DOHH2 (cell line): ENCODE data around the gene EPB41.

Experiments used
- H3F3A ChIP-seq: fragments of 200-600 bp; sonication (generic), shearing (Covaris generic); 2 replicates; pipeline ENCODE4 v1.6.0; 2016; ENCODE audit warnings: antibody characterized with exemption, mild to moderate bottlenecking; ENCODE audit not compliant: control insufficient read depth, insufficient read depth
- H3K27ac ChIP-seq: fragments of 200-600 bp; sonication (generic); 2 replicates; pipeline ENCODE4 v1.5.1; 2014; ENCODE audit warnings: low read depth, mild to moderate bottlenecking, low read length, moderate library complexity
- H3K27me3 ChIP-seq: fragments of 200-600 bp; sonication (generic); 2 replicates; pipeline ENCODE4 v1.6.1; 2014; ENCODE audit warnings: mild to moderate bottlenecking, low read length, mixed read lengths; ENCODE audit not compliant: control insufficient read depth
- H3K36me3 ChIP-seq: fragments of 200-600 bp; sonication (generic); 2 replicates; pipeline ENCODE4 v1.6.1; 2014; ENCODE audit warnings: mild to moderate bottlenecking, low read length, moderate library complexity, mixed read lengths; ENCODE audit not compliant: control insufficient read depth
- H3K4me1 ChIP-seq: fragments of 200-600 bp; sonication (generic); 2 replicates; pipeline ENCODE4 v1.6.1; 2014; ENCODE audit warnings: mild to moderate bottlenecking, low read length, mixed read lengths; ENCODE audit not compliant: control insufficient read depth
- H3K4me2 ChIP-seq: fragments of 200-600 bp; sonication (generic); 2 replicates; pipeline ENCODE4 v1.6.0; 2014; ENCODE audit warnings: mild to moderate bottlenecking, low read length, moderate library complexity
- H3K4me3 ChIP-seq: fragments of 200-600 bp; sonication (generic); 2 replicates; pipeline ENCODE4 v1.5.1; 2014; ENCODE audit warnings: mild to moderate bottlenecking, low read length, mixed read lengths
- H3K79me2 ChIP-seq: fragments of 200-600 bp; sonication (generic); 2 replicates; pipeline ENCODE4 v1.6.1; 2014; ENCODE audit warnings: mild to moderate bottlenecking, low read length, mixed read lengths; ENCODE audit not compliant: control insufficient read depth
- H3K9me2 ChIP-seq: fragments of 200-600 bp; sonication (generic); replicated peaks from 2 replicates; pipeline ENCODE4 v1.6.1; 2014; ENCODE audit warnings: mild to moderate bottlenecking, low read length, mixed read lengths; ENCODE audit not compliant: control insufficient read depth
- H3K9me3 ChIP-seq: fragments of 200-600 bp; sonication (generic); 2 replicates; pipeline ENCODE4 v1.6.1; 2014; ENCODE audit warnings: antibody characterized with exemption, low read length, mixed read lengths; ENCODE audit not compliant: control insufficient read depth, insufficient read depth
- H4K20me1 ChIP-seq: fragments of 200-600 bp; sonication (generic); 2 replicates; pipeline ENCODE4 v1.6.0; 2014; ENCODE audit warnings: low read depth, mild to moderate bottlenecking, antibody characterized with exemption, low read length, moderate library complexity; ENCODE audit not compliant: control insufficient read depth, insufficient read depth
- CTCF ChIP-seq: fragments of 200-600 bp; sonication (generic); IDR thresholded peaks from one replicate; pipeline ENCODE4 v1.5.1; 2014; ENCODE audit warnings: antibody characterized with exemption, mild to moderate bottlenecking, low read depth, low read length; ENCODE audit not compliant: poor library complexity, severe bottlenecking
- EZH2phosphoT487 ChIP-seq: fragments of 200-600 bp; sonication (generic); IDR thresholded peaks from 2 replicates; pipeline ENCODE4 v1.6.1; 2017; ENCODE audit warnings: borderline replicate concordance, mild to moderate bottlenecking, antibody characterized with exemption, low read length, moderate library complexity, mixed read lengths

Gene EPB41

GRCh38 chr1:29152046-29152805 is 237.9 kb downstream of the EPB41 start:
- TF ChIP-seq EZH2phosphoT487 (no peak), CTCF (no peak)
- peaks cover 14% of the 10 kb centered on the region; the same call in 1 of the 2 replicates for H3K79me2 ChIP-seq
- no peaks in the 10 kb centered on the region for H3K9me3 ChIP-seq
- no peaks in the 10 kb centered on the region for H3K9me2 ChIP-seq
- H3K27ac ChIP-seq: no peak overlapping the region
- no peak overlapping the region for H3K4me2 ChIP-seq
- 0 out of 2 replicates have a peak, but pooled peaks cover 2% of the 10 kb centered on the region for H3F3A ChIP-seq
- H4K20me1 ChIP-seq: peaks cover 3% of the 10 kb centered on the region; the same call in 1 of the 2 replicates
- no peaks in the 10 kb centered on the region for H3K4me1 ChIP-seq
- H3K4me3 ChIP-seq: no peak overlapping the region
- H3K36me3 ChIP-seq: peaks cover 94% of the 10 kb centered on the region
- no peaks in the 10 kb centered on the region for H3K27me3 ChIP-seq

DNA sequence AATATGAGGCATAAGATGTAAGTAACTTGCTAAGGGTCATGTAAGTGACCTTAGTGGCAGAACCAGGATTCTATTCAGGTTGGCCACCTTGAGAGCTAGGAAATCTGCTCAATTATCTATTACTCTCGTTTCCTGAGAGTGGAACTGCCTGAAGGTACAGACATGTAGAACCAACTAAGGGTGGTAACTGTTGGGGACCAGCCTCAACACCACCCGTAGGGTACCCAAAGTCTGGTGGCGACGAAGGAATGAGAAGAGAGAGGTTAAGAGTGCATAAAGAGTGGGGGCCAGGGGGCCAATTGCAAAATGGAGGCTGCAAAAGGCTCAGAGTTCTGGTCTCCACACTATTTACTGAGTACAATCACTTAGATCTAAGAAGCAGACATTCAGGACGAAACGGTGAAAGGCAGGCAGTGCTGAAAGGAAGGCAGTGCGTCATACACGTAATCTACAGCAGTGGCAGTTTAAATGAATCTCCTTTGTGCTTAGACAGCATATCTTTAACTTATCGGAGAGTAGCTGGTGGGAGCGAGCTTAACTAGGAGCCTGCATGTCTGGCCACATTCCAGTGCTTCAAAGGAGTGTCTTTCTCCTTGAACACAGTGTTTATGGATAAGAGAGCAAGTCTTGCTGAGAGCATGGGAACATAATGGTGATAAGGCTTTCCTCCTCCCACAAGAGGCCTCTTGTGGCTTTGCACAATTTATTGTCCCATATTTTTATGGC is 242.3 kb downstream of the EPB41 start:
- TF ChIP-seq CTCF (no peak), EZH2phosphoT487 (no peak)
- no peaks in the 10 kb centered on the region for H4K20me1 ChIP-seq
- H3F3A ChIP-seq: 0 out of 2 replicates have a peak, but pooled peaks cover 3% of the 10 kb centered on the region
- H3K9me3 ChIP-seq: no peaks in the 10 kb centered on the region
- H3K4me3 ChIP-seq: no peak overlapping the region
- H3K9me2 ChIP-seq: no peaks in the 10 kb centered on the region
- peaks cover 93% of the 10 kb centered on the region for H3K36me3 ChIP-seq
- H3K4me1 ChIP-seq: no peaks in the 10 kb centered on the region
- H3K27ac ChIP-seq: no peak overlapping the region
- no peak overlapping the region for H3K4me2 ChIP-seq
- peaks cover 39% of the 10 kb centered on the region for H3K79me2 ChIP-seq
- no peaks in the 10 kb centered on the region for H3K27me3 ChIP-seq

DNA sequence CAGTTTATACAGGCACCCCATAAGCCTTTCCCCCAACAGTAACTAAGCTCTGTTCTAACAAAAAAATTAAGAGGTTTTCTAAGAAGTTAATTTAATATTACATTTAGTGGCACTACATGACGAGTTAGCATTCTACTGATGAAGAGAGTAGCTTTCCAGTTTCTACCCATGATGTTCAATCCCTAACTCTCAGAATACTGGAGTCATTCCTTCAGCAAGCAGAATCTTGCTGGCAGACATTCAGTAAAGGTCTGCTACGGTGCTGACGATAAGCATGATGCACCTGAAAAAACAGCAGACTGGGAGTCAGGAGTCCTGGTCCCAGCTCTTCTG is 242.9 kb downstream of the EPB41 start:
- no peaks in the 10 kb centered on the region for H4K20me1 ChIP-seq
- peaks cover 92% of the 10 kb centered on the region for H3K36me3 ChIP-seq
- no peak overlapping the region for H3K4me3 ChIP-seq
- H3K9me2 ChIP-seq: no peaks in the 10 kb centered on the region
- peaks cover 44% of the 10 kb centered on the region for H3K79me2 ChIP-seq
- H3K4me1 ChIP-seq: no peaks in the 10 kb centered on the region
- H3K27me3 ChIP-seq: no peaks in the 10 kb centered on the region
- no peaks in the 10 kb centered on the region for H3K9me3 ChIP-seq
- 0 out of 2 replicates have a peak, but pooled peaks cover 3% of the 10 kb centered on the region for H3F3A ChIP-seq
- no peak overlapping the region for H3K27ac ChIP-seq
- no peak overlapping the region for H3K4me2 ChIP-seq
- TF ChIP-seq EZH2phosphoT487: no peak
- no peak for TF ChIP-seq CTCF
